IMR-90 (cell line): Measurements from ENCODE around the gene KPNA3. TPM values are rescaled to one million over a fixed set of nuclear protein-coding genes. Genes with fewer than 3 reads are reported as not detected.

Source experiments
- ATAC-seq: fragments of 200-7000 bp; cut with Tn5 transposase; 2 replicates; pipeline ENCODE4 v1.9.1; 2020; ENCODE audit warnings: low read depth, mild to moderate bottlenecking, moderate library complexity
- BruUV-seq: library from RNA; stranded (reverse); fragments of 400-500 nt; replicated peaks from 2 replicates; lab custom pipeline; 2021; lab: Mats Ljungman, UMichigan
- CTCF ChIA-PET: fragments of 300-600 bp; formaldehyde crosslinking; extraction: SDS; loops from one replicate; lab custom pipeline; 2021; ENCODE audit warnings: antibody characterized with exemption; lab: Yijun Ruan, JAX
- POLR2A ChIA-PET: fragments of 300-600 bp; sonication (Branson Sonifier 250); formaldehyde crosslinking; loops from one replicate; lab custom pipeline; 2022; ENCODE audit warnings: antibody characterized with exemption; ENCODE audit not compliant: unreplicated experiment; lab: Charles Lee
- DNase-seq: peaks from one replicate; pipeline ENCODE4 v3.0.0; 2013
- H2AFZ ChIP-seq: replicated peaks from 2 replicates; pipeline ENCODE3; 2013; ENCODE audit warnings: low read length, mild to moderate bottlenecking; ENCODE audit not compliant: poor library complexity
- H2AK5ac ChIP-seq: 2 replicates; pipeline ENCODE4 v1.6.1; 2013; ENCODE audit warnings: low read depth, low read length, inconsistent platforms
- H2AK9ac ChIP-seq: replicated peaks from 2 replicates; pipeline ENCODE3; 2013; ENCODE audit warnings: mild to moderate bottlenecking, low read depth, low read length, moderate library complexity; ENCODE audit not compliant: poor library complexity
- H2BK120ac ChIP-seq: 2 replicates; pipeline ENCODE4 v1.6.1; 2013; ENCODE audit warnings: low read depth, low read length, inconsistent platforms
- H2BK15ac ChIP-seq: 3 replicates; pipeline ENCODE4 v1.6.1; 2013; ENCODE audit warnings: low read depth, low read length, inconsistent platforms
- H2BK20ac ChIP-seq: 2 replicates; pipeline ENCODE4 v1.6.1; 2013; ENCODE audit warnings: low read depth, mild to moderate bottlenecking, inconsistent platforms, low read length, moderate library complexity
- H2BK5ac ChIP-seq: 2 replicates; pipeline ENCODE4 v1.6.1; 2013; ENCODE audit warnings: mild to moderate bottlenecking, low read depth, low read length, inconsistent platforms; ENCODE audit not compliant: poor library complexity, severe bottlenecking
- H3K14ac ChIP-seq: replicated peaks from 2 replicates; pipeline ENCODE4 v1.6.1; 2013; ENCODE audit warnings: low read depth, low read length, inconsistent platforms
- H3K18ac ChIP-seq: 2 replicates; pipeline ENCODE4 v1.6.1; 2013; ENCODE audit warnings: low read depth, low read length, control low read depth
- H3K23ac ChIP-seq: 2 replicates; pipeline ENCODE4 v1.6.1; 2013; ENCODE audit warnings: low read depth, low read length, inconsistent platforms
- H3K27ac ChIP-seq: 2 replicates; pipeline ENCODE4 v1.5.1; 2013; ENCODE audit warnings: mild to moderate bottlenecking, control low read depth, low read length; ENCODE audit not compliant: insufficient read depth
- H3K27me3 ChIP-seq: 2 replicates; pipeline ENCODE4 v1.6.1; 2013; ENCODE audit warnings: low read length; ENCODE audit not compliant: control insufficient read depth, insufficient read depth
- H3K36me3 ChIP-seq: 2 replicates; pipeline ENCODE4 v1.6.1; 2013; ENCODE audit warnings: low read length, mixed read lengths; ENCODE audit not compliant: control insufficient read depth, insufficient read depth
- H3K4ac ChIP-seq: 2 replicates; pipeline ENCODE4 v1.6.1; 2013; ENCODE audit warnings: low read depth, low read length, inconsistent platforms
- H3K4me1 ChIP-seq: 2 replicates; pipeline ENCODE4 v1.6.1; 2013; ENCODE audit warnings: low read length, mixed read lengths; ENCODE audit not compliant: control insufficient read depth, insufficient read depth
- H3K4me2 ChIP-seq: 2 replicates; pipeline ENCODE4 v1.6.1; 2013; ENCODE audit warnings: low read depth, mild to moderate bottlenecking, control low read depth, low read length, moderate library complexity
- H3K4me3 ChIP-seq: 2 replicates; pipeline ENCODE4 v1.5.1; 2013; ENCODE audit warnings: low read depth, mild to moderate bottlenecking, control low read depth, low read length, moderate library complexity; ENCODE audit not compliant: insufficient read depth
- H3K56ac ChIP-seq: 2 replicates; pipeline ENCODE4 v1.6.1; 2013; ENCODE audit warnings: low read length, inconsistent platforms; ENCODE audit not compliant: insufficient read depth; ENCODE audit errors: extremely low read depth
- H3K79me1 ChIP-seq, 2 experiments: 2 replicates each; pipeline ENCODE4 v1.6.1; 2013; ENCODE audit warnings: low read length in 2 of 2, inconsistent platforms in 1 of 2, low read depth in 1 of 2
- H3K9ac ChIP-seq: 2 replicates; pipeline ENCODE4 v1.6.1; 2013; ENCODE audit warnings: low read depth, low read length, control low read depth
- H3K9me1 ChIP-seq: 2 replicates; pipeline ENCODE4 v1.6.1; 2013; ENCODE audit warnings: low read length, inconsistent platforms; ENCODE audit not compliant: insufficient read depth
- H3K9me3 ChIP-seq: 2 replicates; pipeline ENCODE4 v1.6.1; 2013; ENCODE audit warnings: low read length; ENCODE audit not compliant: control insufficient read depth, insufficient read depth
- H4K20me1 ChIP-seq: 2 replicates; pipeline ENCODE4 v1.6.1; 2013; ENCODE audit warnings: low read length, inconsistent platforms; ENCODE audit not compliant: insufficient read depth
- H4K5ac ChIP-seq: 2 replicates; pipeline ENCODE4 v1.6.1; 2013; ENCODE audit warnings: mild to moderate bottlenecking, low read depth, low read length, control low read depth
- H4K8ac ChIP-seq, 2 experiments: 2 replicates each; pipeline ENCODE4 v1.6.1; 2013; ENCODE audit warnings: low read depth in 2 of 2, low read length in 2 of 2, control low read depth in 1 of 2, inconsistent platforms in 1 of 2
- H4K91ac ChIP-seq: 2 replicates; pipeline ENCODE4 v1.6.1; 2013; ENCODE audit warnings: low read depth, low read length, inconsistent platforms; ENCODE audit not compliant: insufficient read depth
- CEBPB ChIP-seq: IDR thresholded peaks from 2 replicates; pipeline ENCODE4 v1.6.1; 2012; ENCODE audit warnings: low read depth, low read length, improper control_type of control experiment
- CHD1 ChIP-seq: IDR thresholded peaks from 2 replicates; pipeline ENCODE4 v1.6.1; 2012; ENCODE audit warnings: low read depth, low read length, improper control_type of control experiment
- FOS ChIP-seq: fragments of 150-350 bp; IDR thresholded peaks from 2 replicates; pipeline ENCODE4 v1.6.1; 2016; ENCODE audit warnings: low read depth, low read length
- MAFK ChIP-seq: IDR thresholded peaks from 2 replicates; pipeline ENCODE4 v1.6.1; 2012; ENCODE audit warnings: low read depth, low read length, improper control_type of control experiment
- MAZ ChIP-seq: IDR thresholded peaks from 2 replicates; pipeline ENCODE4 v1.6.1; 2012; ENCODE audit warnings: low read depth, mild to moderate bottlenecking, low read length, improper control_type of control experiment, moderate library complexity, borderline replicate concordance
- MXI1 ChIP-seq: IDR thresholded peaks from 2 replicates; pipeline ENCODE4 v1.6.1; 2012; ENCODE audit warnings: low read depth, mild to moderate bottlenecking, low read length, moderate library complexity, borderline replicate concordance
- NFE2L2 ChIP-seq: fragments of 150-350 bp; IDR thresholded peaks from 2 replicates; pipeline ENCODE4 v1.6.1; 2016; ENCODE audit warnings: low read depth, mild to moderate bottlenecking, low read length
- POLR2A ChIP-seq: IDR thresholded peaks from 2 replicates; pipeline ENCODE4 v1.6.1; 2012; ENCODE audit warnings: mild to moderate bottlenecking, low read depth, low read length
- RAD21 ChIP-seq: IDR thresholded peaks from 2 replicates; pipeline ENCODE4 v1.6.1; 2012; ENCODE audit warnings: low read length, improper control_type of control experiment
- RCOR1 ChIP-seq: IDR thresholded peaks from 2 replicates; pipeline ENCODE4 v1.6.1; 2012; ENCODE audit warnings: mild to moderate bottlenecking, low read length, improper control_type of control experiment; ENCODE audit not compliant: insufficient replicate concordance
- RFX5 ChIP-seq: IDR thresholded peaks from 2 replicates; pipeline ENCODE4 v1.8.0; 2012; ENCODE audit warnings: low read depth, mild to moderate bottlenecking, low read length, moderate library complexity
- WGBS, 2 experiments: methylation state at CpG; one replicate each; pipeline versions ENCODE4 v1.1.5 to v1.1.7; 2013; ENCODE audit warnings: missing lambda C conversion rate in 2 of 2; ENCODE audit not compliant: insufficient read length in 1 of 2; ENCODE audit errors: extremely low coverage in 2 of 2; 5-methylcytosine and 5-hydroxymethylcytosine counted together
- dilution Hi-C: fragments of 300-500 bp; cut with HindIII; formaldehyde crosslinking; loops from one replicate; pipeline ENCODE4 v1.14.3; 2018; ENCODE audit warnings: low sequenced_read_pairs; ENCODE audit not compliant: unreplicated experiment
- in situ Hi-C: fragments of 300-500 bp; cut with MboI; formaldehyde crosslinking; loops from 3 replicates; pipeline ENCODE4 v1.14.3; 2019; ENCODE audit warnings: low sequenced_read_pairs, inconsistent platforms, mixed read lengths
- intact Hi-C: fragments of 100-400 bp; cut with micrococcal nuclease; formaldehyde crosslinking; loops from 2 replicates; pipeline ENCODE4 v1.10.0; 2022
- polyA plus RNA-seq, 3 experiments: library from polyadenylated mRNA; depleted of rRNA; stranded (reverse); fragments of >200 nt; gene quantifications; 2 replicates each; pipeline ENCODE4 v1.2.3, GENCODE V29; 2012; ENCODE audit warnings: low replicate concordance in 1 of 3
- total RNA-seq: library from RNA; depleted of rRNA; stranded (reverse); fragments of >200 nt; gene quantifications from 2 replicates; pipeline ENCODE4 v1.2.3, GENCODE V29; 2012
- TF ChIP-seq, protein P1 (sequence below): fragments of 150-350 bp; IDR thresholded peaks from 2 replicates; pipeline ENCODE4 v1.6.1; 2016; ENCODE audit warnings: low read depth, mild to moderate bottlenecking, low read length, moderate library complexity, borderline replicate concordance
- TF ChIP-seq, protein P2 (sequence below): conservative IDR thresholded peaks from 2 replicates; pipeline ENCODE4 v1.5.1; 2012; ENCODE audit warnings: mild to moderate bottlenecking, low read depth, low read length, improper control_type of control experiment
- TF ChIP-seq, protein P3 (sequence below): fragments of 150-350 bp; IDR thresholded peaks from 2 replicates; pipeline ENCODE4 v1.6.1; 2017; ENCODE audit warnings: mild to moderate bottlenecking, antibody characterized with exemption, low read length, low read depth

KPNA3 gene
- total and polyA plus RNA-seq, 2 of the 4 experiments (the other 2 are of a cell fraction) = 25.3 to 48.6 TPM

DNA sequence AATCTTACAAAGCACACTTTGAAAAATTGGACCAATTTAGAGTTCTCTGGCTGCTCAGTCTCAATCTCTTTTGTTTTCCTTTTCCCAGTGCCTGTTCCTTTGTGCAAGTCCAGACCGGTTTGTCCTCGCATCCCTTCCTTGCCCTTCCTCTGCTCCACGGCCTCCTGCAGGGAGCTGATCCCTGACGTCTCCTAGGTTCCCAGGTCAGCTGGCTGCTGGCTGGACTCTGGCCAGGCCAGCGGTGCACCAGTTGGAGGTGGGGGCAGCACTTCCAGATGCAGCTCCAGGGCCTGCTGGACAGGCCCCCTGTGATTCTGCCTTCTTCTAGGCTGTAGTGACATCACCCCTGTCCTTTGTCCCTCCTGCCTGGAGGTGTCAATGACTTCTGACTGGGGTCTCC is 44.0 kb upstream of the KPNA3 start:
- H3K56ac ChIP-seq = no peak overlapping the region
- no peak overlapping the region for H3K9ac ChIP-seq
- no peak overlapping the region for H3K27ac ChIP-seq
- H2AFZ ChIP-seq = peak overlapping the region; percentile 51
- H4K91ac ChIP-seq = peak overlapping the region; percentile 41; the same call in 1 of the 2 replicates
- no peak for ATAC-seq
- H3K4me2 ChIP-seq = no peak overlapping the region
- in situ Hi-C loops = no loop called here
- peak overlapping the region; percentile 58 for H3K14ac ChIP-seq
- peaks cover 14% of the 10 kb centered on the region for H3K4me1 ChIP-seq
- intact Hi-C loops = no loop called here
- peak overlapping the region; percentile 33 for H2AK9ac ChIP-seq
- ChIA-PET POLR2A (interaction anchor here (0.6 kb wide), 1 partner anchor 34 kb away, joined by 3 read pairs; no protein-coding TSS in a partner anchor), CTCF (interaction anchor here (0.6 kb wide), 1 partner anchor 10 kb away, joined by 9 read pairs; no protein-coding TSS in a partner anchor)
- peak overlapping the region; percentile 65; the same call in 2 of the 3 replicates for H2BK15ac ChIP-seq
- whole genome bisulfite sequencing, 2 experiments = 50% methylated on average over 1 of the region's 5 CpGs; no CpG with 5 or more reads in 1 of the 2 experiments
- TF ChIP-seq NFE2L2 = no peak
- TF ChIP-seq RFX5 = no peak
- no peak for TF ChIP-seq CEBPB
- no peak for TF ChIP-seq MAFK
- TF ChIP-seq, protein P1, sequence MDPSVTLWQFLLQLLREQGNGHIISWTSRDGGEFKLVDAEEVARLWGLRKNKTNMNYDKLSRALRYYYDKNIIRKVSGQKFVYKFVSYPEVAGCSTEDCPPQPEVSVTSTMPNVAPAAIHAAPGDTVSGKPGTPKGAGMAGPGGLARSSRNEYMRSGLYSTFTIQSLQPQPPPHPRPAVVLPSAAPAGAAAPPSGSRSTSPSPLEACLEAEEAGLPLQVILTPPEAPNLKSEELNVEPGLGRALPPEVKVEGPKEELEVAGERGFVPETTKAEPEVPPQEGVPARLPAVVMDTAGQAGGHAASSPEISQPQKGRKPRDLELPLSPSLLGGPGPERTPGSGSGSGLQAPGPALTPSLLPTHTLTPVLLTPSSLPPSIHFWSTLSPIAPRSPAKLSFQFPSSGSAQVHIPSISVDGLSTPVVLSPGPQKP = no peak
- TF ChIP-seq MAZ = no peak
- no peak for TF ChIP-seq FOS
- TF ChIP-seq CHD1 = no peak
- no peak for TF ChIP-seq POLR2A
- TF ChIP-seq MXI1 = no peak
- TF ChIP-seq RAD21 = no peak
- TF ChIP-seq, protein P2, sequence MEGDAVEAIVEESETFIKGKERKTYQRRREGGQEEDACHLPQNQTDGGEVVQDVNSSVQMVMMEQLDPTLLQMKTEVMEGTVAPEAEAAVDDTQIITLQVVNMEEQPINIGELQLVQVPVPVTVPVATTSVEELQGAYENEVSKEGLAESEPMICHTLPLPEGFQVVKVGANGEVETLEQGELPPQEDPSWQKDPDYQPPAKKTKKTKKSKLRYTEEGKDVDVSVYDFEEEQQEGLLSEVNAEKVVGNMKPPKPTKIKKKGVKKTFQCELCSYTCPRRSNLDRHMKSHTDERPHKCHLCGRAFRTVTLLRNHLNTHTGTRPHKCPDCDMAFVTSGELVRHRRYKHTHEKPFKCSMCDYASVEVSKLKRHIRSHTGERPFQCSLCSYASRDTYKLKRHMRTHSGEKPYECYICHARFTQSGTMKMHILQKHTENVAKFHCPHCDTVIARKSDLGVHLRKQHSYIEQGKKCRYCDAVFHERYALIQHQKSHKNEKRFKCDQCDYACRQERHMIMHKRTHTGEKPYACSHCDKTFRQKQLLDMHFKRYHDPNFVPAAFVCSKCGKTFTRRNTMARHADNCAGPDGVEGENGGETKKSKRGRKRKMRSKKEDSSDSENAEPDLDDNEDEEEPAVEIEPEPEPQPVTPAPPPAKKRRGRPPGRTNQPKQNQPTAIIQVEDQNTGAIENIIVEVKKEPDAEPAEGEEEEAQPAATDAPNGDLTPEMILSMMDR = no peak
- TF ChIP-seq, protein P3, sequence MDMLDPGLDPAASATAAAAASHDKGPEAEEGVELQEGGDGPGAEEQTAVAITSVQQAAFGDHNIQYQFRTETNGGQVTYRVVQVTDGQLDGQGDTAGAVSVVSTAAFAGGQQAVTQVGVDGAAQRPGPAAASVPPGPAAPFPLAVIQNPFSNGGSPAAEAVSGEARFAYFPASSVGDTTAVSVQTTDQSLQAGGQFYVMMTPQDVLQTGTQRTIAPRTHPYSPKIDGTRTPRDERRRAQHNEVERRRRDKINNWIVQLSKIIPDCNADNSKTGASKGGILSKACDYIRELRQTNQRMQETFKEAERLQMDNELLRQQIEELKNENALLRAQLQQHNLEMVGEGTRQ = no peak
- no peak for TF ChIP-seq RCOR1
- peak overlapping the region; percentile 30 for H3K4ac ChIP-seq
- H3K79me1 ChIP-seq = no peaks in the 10 kb centered on the region
- dilution Hi-C loops = no loop called here
- peak overlapping the region; percentile 72 for H2BK20ac ChIP-seq
- H3K36me3 ChIP-seq = no peaks in the 10 kb centered on the region
- H3K9me3 ChIP-seq = no peaks in the 10 kb centered on the region
- no peak for DNase-seq
- H3K4me3 ChIP-seq = no peak overlapping the region
- H2BK5ac ChIP-seq = no peak overlapping the region
- H3K9me1 ChIP-seq = peaks cover 9% of the 10 kb centered on the region
- BruUV-seq = no TSS peak
- H4K20me1 ChIP-seq = no peaks in the 10 kb centered on the region
- no peaks in the 10 kb centered on the region for H3K27me3 ChIP-seq
- peak overlapping the region; percentile 74; the same call in 1 of the 2 replicates for H2AK5ac ChIP-seq
- peak overlapping the region; percentile 85 for H2BK120ac ChIP-seq
- 0 out of 2 replicates have a peak overlapping the region, but pooled peaks have one; percentile 8 for H3K23ac ChIP-seq
- no peak overlapping the region for H4K5ac ChIP-seq
- peak overlapping the region; percentile 50 for H3K18ac ChIP-seq
- H4K8ac ChIP-seq = peak overlapping the region in 1 of 2 experiments; percentile 39; a peak in 1 of 4 replicates
